Measurements from ENCODE around the gene TMEM168.

DNA sequence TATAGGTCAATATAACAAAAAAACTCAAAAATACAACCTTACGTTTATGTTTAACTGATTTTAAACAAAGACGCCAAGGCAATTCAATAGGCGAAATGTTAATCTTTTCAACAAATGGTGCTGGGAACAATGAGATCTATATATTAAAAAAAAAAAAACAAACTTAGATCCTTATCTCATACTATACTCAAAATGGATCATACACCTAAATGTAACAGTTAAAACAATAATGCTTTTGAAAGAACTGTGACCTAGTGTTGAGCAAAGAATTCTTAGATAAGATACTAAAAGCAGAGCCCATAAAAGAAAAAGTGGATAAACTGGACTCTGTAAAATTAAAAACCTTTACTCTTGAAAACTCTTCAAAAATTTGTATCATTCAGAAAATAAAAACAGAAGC lies 8.6 kb downstream of the TMEM168 start:
- TF ChIP-seq POLR2A (IDR thresholded peaks at IDR 0.05), result no peak
- TF ChIP-seq, protein P1, sequence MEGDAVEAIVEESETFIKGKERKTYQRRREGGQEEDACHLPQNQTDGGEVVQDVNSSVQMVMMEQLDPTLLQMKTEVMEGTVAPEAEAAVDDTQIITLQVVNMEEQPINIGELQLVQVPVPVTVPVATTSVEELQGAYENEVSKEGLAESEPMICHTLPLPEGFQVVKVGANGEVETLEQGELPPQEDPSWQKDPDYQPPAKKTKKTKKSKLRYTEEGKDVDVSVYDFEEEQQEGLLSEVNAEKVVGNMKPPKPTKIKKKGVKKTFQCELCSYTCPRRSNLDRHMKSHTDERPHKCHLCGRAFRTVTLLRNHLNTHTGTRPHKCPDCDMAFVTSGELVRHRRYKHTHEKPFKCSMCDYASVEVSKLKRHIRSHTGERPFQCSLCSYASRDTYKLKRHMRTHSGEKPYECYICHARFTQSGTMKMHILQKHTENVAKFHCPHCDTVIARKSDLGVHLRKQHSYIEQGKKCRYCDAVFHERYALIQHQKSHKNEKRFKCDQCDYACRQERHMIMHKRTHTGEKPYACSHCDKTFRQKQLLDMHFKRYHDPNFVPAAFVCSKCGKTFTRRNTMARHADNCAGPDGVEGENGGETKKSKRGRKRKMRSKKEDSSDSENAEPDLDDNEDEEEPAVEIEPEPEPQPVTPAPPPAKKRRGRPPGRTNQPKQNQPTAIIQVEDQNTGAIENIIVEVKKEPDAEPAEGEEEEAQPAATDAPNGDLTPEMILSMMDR (IDR thresholded peaks at IDR 0.05), result no peak
